H1 (cell line): ENCODE data around the gene MARCHF3. TPM values are rescaled to one million over a fixed set of nuclear protein-coding genes. Genes with fewer than 3 reads are reported as not detected.

Experiments used
- CTCF ChIA-PET: fragments of 300-600 bp; sonication (Branson Sonifier 250); formaldehyde crosslinking; loops from one replicate; lab custom pipeline; 2021; ENCODE audit not compliant: partially characterized antibody; lab: Charles Lee
- POLR2A ChIA-PET: fragments of 300-600 bp; sonication (Branson Sonifier 250); formaldehyde crosslinking; loops from one replicate; lab custom pipeline; 2021; ENCODE audit warnings: inconsistent platforms; ENCODE audit not compliant: partially characterized antibody; lab: Charles Lee
- DNase-seq, 2 experiments: peaks; one replicate each; pipeline versions ENCODE4 v3.0.0 to v3.0.0-alpha.2; 2010 to 2022; ENCODE audit warnings: low spot score in 2 of 2, low read depth in 1 of 2, mixed read lengths in 1 of 2
- FAIRE-seq: peaks from 2 replicates; lab custom pipeline; 2011; peaks lifted over from hg19 to GRCh38; lab: Jason Lieb, UNC
- H2AFZ ChIP-seq: 2 replicates; pipeline ENCODE4 v1.8.1; 2012; ENCODE audit warnings: low read length, inconsistent platforms
- H2AK5ac ChIP-seq: 2 replicates; pipeline ENCODE4 v1.6.1; 2013; ENCODE audit warnings: low read depth, low read length
- H2BK120ac ChIP-seq: replicated peaks from 2 replicates; pipeline ENCODE3; 2013; ENCODE audit warnings: low read depth, low read length, inconsistent platforms
- H2BK12ac ChIP-seq: 2 replicates; pipeline ENCODE4 v1.6.1; 2013; ENCODE audit warnings: low read depth, low read length
- H2BK15ac ChIP-seq: 2 replicates; pipeline ENCODE4 v1.6.1; 2013; ENCODE audit warnings: low read length
- H2BK20ac ChIP-seq: 2 replicates; pipeline ENCODE4 v1.6.1; 2013; ENCODE audit warnings: low read length
- H2BK5ac ChIP-seq: 2 replicates; pipeline ENCODE4 v1.6.1; 2013; ENCODE audit warnings: low read depth, low read length
- H3K14ac ChIP-seq: 2 replicates; pipeline ENCODE4 v1.6.1; 2013; ENCODE audit warnings: inconsistent platforms; ENCODE audit not compliant: insufficient read length
- H3K18ac ChIP-seq: 2 replicates; pipeline ENCODE4 v1.6.1; 2013; ENCODE audit warnings: low read length; ENCODE audit errors: extremely low read depth
- H3K23ac ChIP-seq: 2 replicates; pipeline ENCODE4 v1.6.1; 2013; ENCODE audit warnings: inconsistent platforms; ENCODE audit not compliant: insufficient read length
- H3K23me2 ChIP-seq: 2 replicates; pipeline ENCODE4 v1.6.1; 2013; ENCODE audit warnings: low read depth, low read length
- H3K27ac ChIP-seq: 2 replicates; pipeline ENCODE4 v1.6.1; 2011; ENCODE audit warnings: low read depth, low read length, inconsistent platforms
- H3K27me3 ChIP-seq, 4 experiments: replicated peaks in 1 of 4; 1 replicate in 1 of 4; 2 replicates in 3 of 4; pipeline versions ENCODE4 v1.6.1 to v1.8.1; 2011 to 2013; ENCODE audit warnings: low read length in 3 of 4, mild to moderate bottlenecking in 3 of 4, inconsistent platforms in 2 of 4, mixed read lengths in 2 of 4, moderate library complexity in 1 of 4; ENCODE audit not compliant: control insufficient read depth in 3 of 4, insufficient read depth in 3 of 4; ENCODE audit errors: extremely low read depth in 1 of 4
- H3K36me3 ChIP-seq, 4 experiments: 2 replicates each; pipeline versions ENCODE4 v1.6.1 to v1.8.1; 2011 to 2013; ENCODE audit warnings: mild to moderate bottlenecking in 4 of 4, low read length in 3 of 4, moderate library complexity in 2 of 4, control low read depth in 1 of 4, inconsistent platforms in 1 of 4; ENCODE audit not compliant: insufficient read depth in 4 of 4, control insufficient read depth in 2 of 4
- H3K4ac ChIP-seq: replicated peaks from 2 replicates; pipeline ENCODE3; 2013; ENCODE audit warnings: low read length, low read depth, mixed read lengths, inconsistent platforms; ENCODE audit not compliant: insufficient read length
- H3K4me1 ChIP-seq, 4 experiments: replicated peaks in 1 of 4; 1 replicate in 1 of 4; 2 replicates in 3 of 4; pipeline versions ENCODE4 v1.6.1 to v1.8.1; 2011 to 2013; ENCODE audit warnings: low read length in 3 of 4, inconsistent platforms in 2 of 4, mixed read lengths in 1 of 4; ENCODE audit not compliant: insufficient read depth in 4 of 4, control insufficient read depth in 3 of 4
- H3K4me2 ChIP-seq, 2 experiments: 2 replicates each; pipeline versions ENCODE4 v1.6.1 to v1.8.1; 2011 to 2013; ENCODE audit warnings: low read depth in 2 of 2, low read length in 2 of 2, control low read depth in 1 of 2, inconsistent platforms in 1 of 2, mild to moderate bottlenecking in 1 of 2; ENCODE audit not compliant: insufficient read depth in 1 of 2
- H3K4me3 ChIP-seq, 4 experiments: fragments of 200-600, 300-600 bp in 1 of 4; sonication (generic), shearing (Covaris generic), sonication (Bioruptor Twin) in 1 of 4; 2 replicates each; pipeline versions ENCODE4 v1.5.1 to v1.8.1; 2011 to 2016; ENCODE audit warnings: low read length in 4 of 4, low read depth in 3 of 4, control low read depth in 2 of 4, inconsistent platforms in 2 of 4, mild to moderate bottlenecking in 2 of 4, mixed read lengths in 1 of 4, moderate library complexity in 1 of 4; ENCODE audit not compliant: insufficient read depth in 2 of 4; ENCODE audit errors: extremely low read depth in 1 of 4
- H3K56ac ChIP-seq: replicated peaks from 2 replicates; pipeline ENCODE3; 2013; ENCODE audit warnings: low read depth, mild to moderate bottlenecking, mixed read lengths, low read length, inconsistent platforms; ENCODE audit not compliant: insufficient read length
- H3K79me1 ChIP-seq: 2 replicates; pipeline ENCODE4 v1.6.1; 2013; ENCODE audit warnings: low read depth, low read length, control low read depth
- H3K79me2 ChIP-seq, 2 experiments: 2 replicates each; pipeline versions ENCODE4 v1.6.1 to v1.8.1; 2012 to 2013; ENCODE audit warnings: low read length in 2 of 2, mild to moderate bottlenecking in 2 of 2, inconsistent platforms in 1 of 2; ENCODE audit not compliant: insufficient read depth in 2 of 2, control insufficient read depth in 1 of 2
- H3K9ac ChIP-seq, 4 experiments: replicated peaks in 1 of 4; 1 replicate in 1 of 4; 2 replicates in 3 of 4; pipeline versions ENCODE4 v1.6.1 to v1.8.1; 2011 to 2013; ENCODE audit warnings: low read depth in 3 of 4, low read length in 3 of 4, control low read depth in 2 of 4, mild to moderate bottlenecking in 2 of 4, moderate library complexity in 2 of 4, inconsistent platforms in 1 of 4; ENCODE audit errors: extremely low read depth in 1 of 4
- H3K9me3 ChIP-seq, 2 experiments: 2 replicates each; pipeline versions ENCODE4 v1.6.1 to v1.8.1; 2012 to 2013; ENCODE audit warnings: mild to moderate bottlenecking in 2 of 2, moderate library complexity in 2 of 2, control low read depth in 1 of 2, inconsistent platforms in 1 of 2, low read depth in 1 of 2, low read length in 1 of 2, mixed read lengths in 1 of 2; ENCODE audit not compliant: insufficient read depth in 2 of 2
- H4K20me1 ChIP-seq, 2 experiments: replicated peaks in 1 of 2; 2 replicates each; pipeline versions ENCODE3 to v1.8.1; 2011 to 2013; ENCODE audit warnings: inconsistent platforms in 2 of 2, low read length in 2 of 2, mild to moderate bottlenecking in 1 of 2; ENCODE audit not compliant: insufficient read depth in 2 of 2, control insufficient read depth in 1 of 2
- H4K5ac ChIP-seq: 2 replicates; pipeline ENCODE4 v1.6.1; 2013; ENCODE audit warnings: low read length, low read depth, mixed read lengths, inconsistent platforms; ENCODE audit not compliant: insufficient read length
- H4K8ac ChIP-seq: 2 replicates; pipeline ENCODE4 v1.8.0; 2013; ENCODE audit warnings: mild to moderate bottlenecking, moderate library complexity, low read length, inconsistent platforms; ENCODE audit not compliant: insufficient read depth; ENCODE audit errors: extremely low read depth
- H4K91ac ChIP-seq: replicated peaks from 2 replicates; pipeline ENCODE3; 2013; ENCODE audit warnings: low read length, mixed read lengths, inconsistent platforms; ENCODE audit not compliant: insufficient read length
- CHD1 ChIP-seq: IDR thresholded peaks from 2 replicates; pipeline ENCODE4 v1.6.1; 2012; ENCODE audit warnings: low read depth, low read length, improper control_type of control experiment
- CHD2 ChIP-seq: IDR thresholded peaks from 2 replicates; pipeline ENCODE4 v1.6.1; 2012; ENCODE audit warnings: low read length, improper control_type of control experiment
- CREB1 ChIP-seq: IDR thresholded peaks from 2 replicates; pipeline ENCODE4 v1.6.1; 2012; ENCODE audit warnings: inconsistent platforms
- NRF1 ChIP-seq: IDR thresholded peaks from 2 replicates; pipeline ENCODE4 v1.6.1; 2011; ENCODE audit warnings: mild to moderate bottlenecking, low read depth, low read length, improper control_type of control experiment
- SP1 ChIP-seq: IDR thresholded peaks from 2 replicates; pipeline ENCODE4 v1.6.1; 2011; ENCODE audit warnings: low read depth, low read length
- SP4 ChIP-seq: IDR thresholded peaks from 2 replicates; pipeline ENCODE4 v1.6.1; 2012; ENCODE audit warnings: low read length, inconsistent platforms
- SUZ12 ChIP-seq: fragments of 200-600 bp; sonication (generic); IDR thresholded peaks from 2 replicates; pipeline ENCODE4 v1.6.1; 2012; ENCODE audit warnings: mild to moderate bottlenecking, inconsistent platforms, low read length, moderate library complexity, mixed read lengths
- TEAD4 ChIP-seq: IDR thresholded peaks from 2 replicates; pipeline ENCODE4 v1.6.1; 2012; ENCODE audit warnings: low read depth, low read length, inconsistent platforms, mixed read lengths
- YY1 ChIP-seq: IDR thresholded peaks from 2 replicates; pipeline ENCODE4 v1.6.1; 2011; ENCODE audit warnings: low read depth, mild to moderate bottlenecking, low read length
- WGBS, 2 experiments: shearing (Covaris generic) in 1 of 2; methylation state at CpG; one replicate each; pipeline versions ENCODE4 v1.1.6 to v1.1.7; 2013 to 2015; ENCODE audit warnings: low lambda C conversion rate in 2 of 2, mixed read lengths in 2 of 2, inconsistent platforms in 1 of 2, low coverage in 1 of 2, missing lambda C conversion rate in 1 of 2; ENCODE audit not compliant: insufficient replicate concordance in 2 of 2, insufficient coverage in 1 of 2, insufficient read length in 1 of 2; ENCODE audit errors: extremely low coverage in 1 of 2, missing lambda C conversion rate in 1 of 2; 5-methylcytosine and 5-hydroxymethylcytosine counted together
- polyA plus RNA-seq, 7 experiments: library from polyadenylated mRNA; depleted of rRNA in 3 of 7; stranded (reverse) in 5 of 7; unstranded in 2 of 7; fragments of >200 nt in 5 of 7; fragments of 200-250 nt in 2 of 7; gene quantifications; 1 replicate in 5 of 7; 2 replicates in 1 of 7; 4 replicates in 1 of 7; pipeline versions ENCODE4 v1.2.1 to v1.2.3, GENCODE V29; 2011 to 2013; ENCODE audit warnings: missing spikeins in 2 of 7, mixed read lengths in 2 of 7
- total RNA-seq: library from RNA; stranded (reverse); fragmentation: NEBNext Ultra II Directional; extraction: Animal tissue kit (Norgen Biotek cat#: 25700); gene quantifications from 2 replicates; pipeline ENCODE4 v1.2.1, GENCODE V29; 2021

The MARCHF3 gene
- total and polyA plus RNA-seq, 2 of the 8 experiments (the other 6 are each of a cell fraction or from before 2014, with no cell fraction given) = 12.0 to 16.9 TPM

- H3K27ac ChIP-seq = no peak overlapping the region
- no peaks in the 10 kb centered on the region for H3K36me3 ChIP-seq
- no peak for DNase-seq
- H2AK5ac ChIP-seq = no peak overlapping the region
- H3K27me3 ChIP-seq = no peaks in the 10 kb centered on the region
- no peaks in the 10 kb centered on the region; the same call in 1 of the 2 replicates for H3K79me1 ChIP-seq
- H3K14ac ChIP-seq = no peak overlapping the region
- no peak for TF ChIP-seq TEAD4
- no peak for TF ChIP-seq CREB1
- TF ChIP-seq NRF1 = no peak
- no peak for TF ChIP-seq CHD2
- TF ChIP-seq SP4 = no peak
- no peak for TF ChIP-seq CHD1
- no peak for TF ChIP-seq YY1
- no peak for TF ChIP-seq SP1
- no peak for TF ChIP-seq SUZ12
- TF ChIP-seq, all 59 proteins: peak for 0
- Histone ChIP-seq H4K20me1 (no peaks in the 10 kb centered on the region), H2BK5ac (no peak overlapping the region), H3K23ac (no peak overlapping the region), H3K4ac (no peak overlapping the region), H2BK12ac (no peak overlapping the region), H3K4me1 (no peaks in the 10 kb centered on the region; a peak in 1 of 7 replicates), H2AFZ (no peak overlapping the region), H3K4me2 (no peak overlapping the region), H2BK15ac (no peak overlapping the region), H3K4me3 (no peak overlapping the region), H4K5ac (no peak overlapping the region), H3K9me3 (no peaks in the 10 kb centered on the region), H4K91ac (no peak overlapping the region), H2BK20ac (no peak overlapping the region), H4K8ac (no peak overlapping the region), H2BK120ac (no peak overlapping the region), H3K79me2 (no peaks in the 10 kb centered on the region), H3K23me2 (no peaks in the 10 kb centered on the region), H3K56ac (no peak overlapping the region), H3K18ac (no peak overlapping the region), H3K9ac (no peak overlapping the region)
- no peak for FAIRE-seq
- 84% methylated on average over 1 of the region's 1 CpG; no CpG with 5 or more reads in 1 of the 2 experiments for WGBS, 2 experiments
- ChIA-PET CTCF (no interaction called here), POLR2A (no interaction called here)
These were observed 34.7 kb downstream of the MARCHF3 start for GRCh38 chr5:126995689-126996088.
